NT2/D1 (cell line): ENCODE data around the gene ZC3HAV1L.

Source experiments
- SUZ12 ChIP-seq: IDR thresholded peaks from 2 replicates; pipeline ENCODE4 v1.6.1; 2011; ENCODE audit not compliant: insufficient read length, insufficient read depth; ENCODE audit errors: extremely low read depth
- YY1 ChIP-seq: IDR thresholded peaks from 2 replicates; pipeline ENCODE4 v1.6.1; 2011; ENCODE audit not compliant: insufficient read length, insufficient read depth
- ZNF274 ChIP-seq: IDR thresholded peaks from 2 replicates; pipeline ENCODE4 v1.6.1; 2011; ENCODE audit warnings: mild to moderate bottlenecking, low read depth, low read length

DNA sequence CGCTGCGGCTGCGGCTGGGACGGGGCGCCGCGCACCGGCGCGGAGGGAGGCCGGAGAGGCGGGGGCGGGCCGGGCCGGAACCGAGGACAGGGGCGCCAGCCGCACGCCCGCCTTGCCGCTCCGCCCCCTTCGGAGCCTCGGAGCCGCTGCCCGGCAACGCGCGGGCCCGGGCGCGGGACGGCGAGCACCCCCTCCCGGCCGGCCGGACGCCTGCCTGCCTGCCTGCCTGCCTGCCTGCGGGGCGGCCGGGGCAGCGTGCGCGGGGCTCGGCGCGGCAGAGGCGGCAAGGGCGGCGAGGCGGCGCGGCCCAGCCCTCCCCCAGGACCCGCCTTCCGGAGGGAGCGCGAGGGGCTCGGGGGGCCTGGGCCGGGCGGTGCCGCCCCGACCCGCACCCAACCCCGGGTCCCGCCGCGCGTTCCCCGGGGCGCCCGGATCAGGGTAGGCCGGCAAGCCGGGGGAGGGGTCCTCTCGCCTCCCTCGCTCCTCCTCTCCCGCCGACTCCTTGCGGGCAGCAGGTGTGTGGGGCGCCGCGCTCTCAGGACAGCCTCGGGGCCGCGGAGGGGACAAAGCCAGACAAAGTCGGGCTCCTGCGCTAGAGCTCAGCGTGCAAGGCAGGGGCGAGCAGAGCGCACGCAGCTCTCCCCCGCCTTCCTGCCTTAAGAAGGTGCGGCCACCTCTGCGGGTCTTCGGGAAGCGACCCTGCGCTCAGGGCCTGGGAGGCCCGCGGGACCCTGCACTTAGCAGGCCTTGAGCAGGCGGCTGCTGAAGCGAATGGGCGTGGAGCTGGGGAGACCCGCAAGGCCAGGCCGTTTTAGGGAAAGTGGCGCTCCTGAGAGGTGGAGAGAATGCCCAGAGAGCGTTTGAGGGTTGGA, 54.3 kb downstream of the ZC3HAV1L start, which contains the start of gene KIAA1549:
- TF ChIP-seq ZNF274: no peak
- no peak for TF ChIP-seq YY1
- no peak for TF ChIP-seq SUZ12
